NCI-H1092 (cell line): ENCODE results near the gene PCBP3.
A peak's percentile ranks its signal among the peaks of the same experiment; 100 is the strongest.
"Not testable (repeated sequence)": the region's sequence is repeated elsewhere in the genome, so short reads cannot be mapped to it uniquely, and the experiment has no call there.

Source experiments
- DNase-seq: peaks from one replicate; lab custom pipeline; 2025; lab: John Stamatoyannopoulos, UW

The PCBP3 gene

GRCh38 chr21:45643021-45643980, at the start of gene PCBP3:
TSS of gene PCBP3 (plus strand) at chr21:45643725. CDS start at chr21:45850086, 206,361 bp downstream.
- peak; percentile 98 for DNase-seq

DNA sequence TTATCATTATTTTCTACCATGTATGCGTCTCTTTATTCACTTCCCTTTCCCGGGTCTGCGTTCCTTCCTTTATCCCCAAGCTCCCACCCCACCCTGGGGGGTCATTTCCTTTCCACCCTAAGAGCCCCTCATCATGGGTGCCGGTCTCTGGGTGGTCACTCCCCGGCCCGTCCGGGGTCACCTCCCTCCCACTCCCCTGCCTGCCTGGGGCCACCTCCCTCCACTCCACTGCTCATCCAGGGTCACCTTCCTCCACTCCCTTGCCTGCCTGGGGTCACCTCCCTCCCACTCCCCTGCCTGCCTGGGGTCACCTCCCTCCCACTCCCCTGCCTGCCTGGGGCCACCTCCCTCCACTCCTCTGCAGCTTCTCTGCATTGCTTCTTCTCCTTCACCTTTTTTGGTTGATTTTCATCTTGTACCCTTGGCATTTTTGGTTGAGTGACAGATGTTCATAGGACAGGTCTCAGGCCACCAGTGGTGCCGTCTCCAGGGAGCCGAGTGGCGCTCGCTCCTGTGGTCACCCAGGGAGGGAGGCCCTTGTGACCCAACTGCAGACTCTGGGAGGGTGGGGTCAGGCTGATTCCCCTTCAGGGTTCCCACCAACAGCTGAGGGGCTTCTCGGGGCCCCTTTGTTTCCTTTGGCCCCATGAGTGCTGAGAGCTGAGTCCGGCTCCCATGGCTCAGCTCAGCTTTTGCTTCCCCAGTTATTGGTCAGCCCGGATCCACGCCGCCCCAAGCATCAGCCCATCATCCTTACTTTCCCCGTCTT, 48.6 kb upstream of the PCBP3 start:
- DNase-seq: no peak

- no peak for DNase-seq
These were observed 47.8 kb upstream of the PCBP3 start for GRCh38 chr21:45595574-45596295.

- DNase-seq: peak; percentile 57
These were observed 46.7 kb upstream of the PCBP3 start for GRCh38 chr21:45596704-45597318.

- no peak for DNase-seq
These were observed 45.4 kb upstream of the PCBP3 start for GRCh38 chr21:45598109-45598508.

- no peak for DNase-seq
These were observed 44.9 kb upstream of the PCBP3 start for GRCh38 chr21:45598666-45599065.

DNA sequence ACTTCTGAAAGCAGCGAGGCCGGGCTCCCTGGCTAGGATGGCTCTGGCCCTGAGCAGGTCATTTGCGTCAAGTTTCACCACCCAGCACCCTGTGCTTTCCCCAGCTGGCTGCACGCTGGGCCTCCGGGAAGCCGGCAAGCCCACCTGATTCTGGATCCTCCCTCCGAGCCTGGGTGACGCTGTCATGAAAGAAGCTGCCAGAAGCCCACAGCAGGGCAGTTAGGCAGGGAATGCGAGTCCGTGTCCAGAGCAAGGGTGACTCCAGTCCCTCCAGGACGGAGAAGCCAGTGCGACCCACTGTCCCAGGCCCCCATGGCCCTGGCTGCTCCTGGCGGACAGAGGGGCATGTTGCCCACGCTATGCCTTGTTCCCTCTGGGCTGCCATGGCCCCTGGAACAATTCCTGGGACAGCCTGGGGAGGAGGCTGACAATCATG, 44.4 kb upstream of the PCBP3 start:
- no peak for DNase-seq

DNA sequence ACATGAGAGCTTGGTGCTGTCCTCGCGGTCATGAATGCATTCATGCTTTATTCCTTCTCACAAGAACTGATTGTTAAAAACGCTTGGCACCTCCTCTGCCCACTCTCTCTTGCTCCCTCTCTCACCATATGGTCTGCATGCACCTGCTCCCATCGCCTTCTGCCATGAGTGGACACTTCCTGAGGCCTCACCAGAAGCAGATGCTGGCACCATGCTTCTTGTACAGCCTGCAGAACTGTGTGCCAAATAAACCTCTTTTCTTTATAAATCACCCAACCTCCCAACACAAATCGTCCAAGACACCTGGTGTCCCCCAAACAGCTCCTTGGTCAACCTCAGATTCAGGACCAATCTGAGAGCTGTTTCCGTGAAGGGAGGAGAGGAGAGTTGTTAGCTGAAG, 43.3 kb upstream of the PCBP3 start:
- DNase-seq: no peak

- DNase-seq: no peak
These were observed 42.0 kb upstream of the PCBP3 start for GRCh38 chr21:45601551-45601950.

- no peak for DNase-seq
These were observed 41.4 kb upstream of the PCBP3 start for GRCh38 chr21:45602106-45602505.

DNA sequence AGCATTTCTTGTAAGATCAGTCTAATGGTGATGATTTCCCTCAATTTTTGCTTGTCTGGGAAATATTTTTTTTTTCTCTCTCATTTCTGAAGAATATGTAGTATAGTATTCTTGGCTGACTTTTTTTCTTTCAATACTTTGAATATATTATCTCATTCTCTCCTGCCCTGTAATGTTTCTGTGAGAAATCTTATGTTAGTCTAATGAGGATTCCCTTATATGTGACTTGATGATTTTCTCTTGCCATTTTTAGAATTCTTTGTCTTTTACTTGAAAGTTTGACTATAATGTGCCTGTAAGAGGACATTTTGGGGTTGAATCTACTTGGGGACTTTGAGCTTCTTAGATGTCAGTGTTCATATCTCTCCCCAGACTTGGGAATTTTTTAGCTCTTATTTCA, 40.0 kb upstream of the PCBP3 start:
- no peak for DNase-seq

DNA sequence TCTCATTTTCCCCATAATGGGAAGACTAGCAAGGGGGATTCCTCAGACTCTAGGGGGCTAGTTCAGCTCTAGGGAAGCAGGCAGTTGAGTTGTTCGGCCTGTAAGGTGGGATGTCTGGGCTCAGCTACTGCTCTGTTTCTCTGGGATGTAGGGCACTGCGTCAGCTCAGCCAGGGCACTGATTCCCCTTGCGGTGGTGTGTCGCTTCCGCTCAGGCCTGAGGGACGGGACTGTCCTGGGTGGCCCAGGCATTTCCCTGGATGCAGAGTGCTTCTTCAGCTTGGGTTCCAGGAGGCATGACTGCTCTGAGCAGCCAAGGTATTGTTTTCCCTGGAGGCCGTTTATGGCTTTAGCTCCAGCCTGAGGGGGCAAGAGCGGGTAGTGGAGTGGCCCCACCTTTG, 38.8 kb upstream of the PCBP3 start:
- DNase-seq: not testable (repeated sequence)

DNA sequence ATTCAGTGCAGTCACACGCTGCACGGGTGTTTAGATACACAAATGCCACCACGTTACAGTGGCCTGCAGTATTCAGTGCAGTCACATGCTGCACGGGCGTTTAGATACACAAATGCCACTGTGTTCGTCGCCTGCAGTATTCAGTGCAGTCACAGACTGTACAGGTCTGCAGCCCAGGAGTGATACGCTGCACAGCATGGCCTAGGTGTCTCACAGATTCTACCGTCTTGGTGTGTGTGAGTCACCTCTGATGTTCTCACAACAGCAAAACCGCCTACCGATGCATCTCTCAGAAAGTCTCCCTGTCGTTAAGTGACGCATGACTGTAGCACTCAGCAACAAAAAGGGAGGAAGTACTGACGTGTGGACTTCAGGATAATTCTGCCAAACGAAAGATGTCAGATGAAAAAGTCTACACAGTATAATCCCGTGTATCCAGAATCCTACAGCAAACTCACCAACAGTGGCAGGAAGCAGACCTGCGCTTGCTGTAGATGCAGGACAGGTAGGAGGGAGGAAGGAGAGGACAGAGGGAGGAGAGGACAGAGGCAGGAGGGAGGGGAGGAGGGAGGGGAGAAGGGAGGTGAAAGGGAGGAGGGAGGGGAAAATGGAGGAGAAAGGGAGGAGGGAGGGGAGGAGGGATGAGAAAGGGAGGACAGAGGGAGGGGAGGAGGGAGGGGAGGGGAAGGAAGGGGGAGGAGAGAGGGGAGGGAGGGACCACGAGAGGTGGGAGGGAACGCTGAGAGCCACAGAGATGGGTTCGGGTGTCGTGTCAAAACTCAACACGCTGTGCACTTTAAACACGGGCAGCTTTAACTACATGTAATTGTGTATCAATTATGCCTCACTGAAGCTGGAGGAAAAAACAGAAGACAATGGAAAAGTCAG, 36.3 kb upstream of the PCBP3 start:
- no peak for DNase-seq

GRCh38 chr21:45607909-45608295, 35.6 kb upstream of the PCBP3 start:
- no peak for DNase-seq

GRCh38 chr21:45608747-45609470, 34.6 kb upstream of the PCBP3 start:
- not testable (repeated sequence) for DNase-seq

- DNase-seq: peak; percentile 6
These were observed 33.9 kb upstream of the PCBP3 start for GRCh38 chr21:45609616-45610015.

DNA sequence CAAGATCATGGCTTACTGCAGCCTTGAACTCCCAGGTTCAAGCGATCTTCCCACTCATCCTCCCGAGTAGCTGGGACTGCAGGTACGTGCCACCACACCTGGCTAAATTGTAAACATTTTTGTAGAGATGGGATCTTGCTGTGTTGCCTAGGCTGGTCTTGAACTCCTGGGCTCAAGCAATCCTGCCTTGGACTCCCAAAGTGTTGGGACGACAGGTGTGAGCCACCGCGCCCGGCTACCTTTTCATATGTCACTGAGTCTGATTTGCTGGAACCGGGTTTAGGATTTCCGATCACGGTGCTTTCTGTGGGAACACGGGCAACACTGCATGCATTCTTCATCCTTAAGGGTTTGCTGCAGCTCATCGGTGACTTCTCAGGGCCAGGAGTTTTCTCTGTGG, 32.2 kb upstream of the PCBP3 start:
- DNase-seq: no peak

DNA sequence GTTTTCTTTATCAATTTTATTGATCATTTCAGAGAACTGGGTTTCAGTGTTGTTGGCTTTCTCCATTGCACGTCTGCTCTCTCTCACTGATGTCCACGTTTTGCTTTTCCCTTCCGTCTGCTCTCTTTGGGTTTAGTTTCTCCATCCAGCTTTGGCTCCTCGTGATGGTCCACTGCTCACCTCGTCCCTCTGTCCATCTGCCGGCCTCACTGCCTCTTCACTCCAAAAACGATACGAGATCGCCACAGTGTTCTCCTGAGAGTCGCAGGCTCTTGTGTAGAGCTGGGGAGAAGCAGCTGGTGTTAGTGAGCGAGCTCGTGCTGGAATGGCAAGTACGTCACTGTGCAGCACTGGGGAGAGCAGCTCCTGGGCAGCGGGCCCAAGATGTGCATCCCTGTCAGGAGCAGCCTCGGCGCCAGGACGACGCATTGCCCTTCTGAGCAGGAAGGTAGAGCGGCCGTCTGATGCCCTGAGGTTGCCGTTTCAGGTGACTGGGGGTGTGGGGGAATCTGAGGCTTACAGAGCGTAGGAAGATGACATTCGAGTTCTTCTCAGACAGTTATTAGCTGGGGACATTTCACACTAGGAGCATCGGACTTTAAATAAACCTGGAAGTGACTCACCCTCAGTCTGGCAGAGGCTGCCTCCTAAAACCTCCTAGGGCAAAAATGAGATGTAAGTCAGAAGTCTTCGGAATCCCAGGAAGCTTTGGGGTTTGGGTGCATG, 31.4 kb upstream of the PCBP3 start:
- DNase-seq: no peak

DNA sequence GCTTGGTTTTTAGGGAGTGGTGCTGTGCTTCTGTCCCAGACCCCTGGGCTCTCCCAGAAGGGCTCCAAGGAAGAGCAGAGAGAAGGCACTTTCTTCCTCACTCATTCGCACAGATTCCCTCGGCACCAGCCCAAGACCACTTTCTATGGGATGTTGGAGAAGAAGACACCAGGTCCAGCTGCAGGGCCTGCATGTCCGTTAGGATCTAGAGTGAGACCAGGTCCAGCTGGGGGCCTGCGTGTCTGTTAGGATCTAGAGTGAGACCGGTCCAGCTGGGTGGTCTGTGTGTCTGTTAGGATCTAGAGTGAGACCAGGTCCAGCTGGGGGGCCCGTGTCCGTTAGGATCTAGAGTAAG, 30.9 kb upstream of the PCBP3 start:
- not testable (repeated sequence) for DNase-seq

GRCh38 chr21:45613396-45613795, 30.1 kb upstream of the PCBP3 start:
- DNase-seq: no peak
